HG02884 (cell line): ENCODE measurements around the gene CAPN14.

Experiments used
- ATAC-seq: cut with Tn5 transposase; IDR thresholded peaks from one replicate; pipeline ENCODE4 v1.9.1; 2021; ENCODE audit warnings: mild to moderate bottlenecking, moderate library complexity; ENCODE audit not compliant: unreplicated experiment

The CAPN14 gene

GRCh38 chr2:31148514-31148913, 68.8 kb downstream of the CAPN14 start:
- no peak for ATAC-seq

GRCh38 chr2:31147645-31148044, 69.7 kb downstream of the CAPN14 start:
- no peak for ATAC-seq

GRCh38 chr2:31142110-31142509, 75.2 kb downstream of the CAPN14 start:
- ATAC-seq = no peak

- ATAC-seq = no peak
These were observed 75.8 kb downstream of the CAPN14 start for GRCh38 chr2:31141443-31142085.

GRCh38 chr2:31140151-31140550, 77.2 kb downstream of the CAPN14 start:
- ATAC-seq = no peak

- ATAC-seq = no peak
These were observed 77.6 kb downstream of the CAPN14 start for GRCh38 chr2:31139671-31140070.

- ATAC-seq = no peak
These were observed 79.0 kb downstream of the CAPN14 start, which contains the start of gene GALNT14 for GRCh38 chr2:31138037-31138962. Gene GALNT14, minus strand, starts transcription at chr2:31138440. Its CDS starts 354 bp downstream, at chr2:31138086.

- no peak for ATAC-seq
These were observed 79.9 kb downstream of the CAPN14 start for GRCh38 chr2:31137211-31138036.

- ATAC-seq = no peak
These were observed 80.6 kb downstream of the CAPN14 start for GRCh38 chr2:31136732-31137131.

GRCh38 chr2:31136000-31136399, 81.3 kb downstream of the CAPN14 start:
- no peak for ATAC-seq

- ATAC-seq = no peak
These were observed 82.8 kb downstream of the CAPN14 start for GRCh38 chr2:31134480-31134879.

- ATAC-seq = no peak
These were observed 84.5 kb downstream of the CAPN14 start for GRCh38 chr2:31132786-31133185.

GRCh38 chr2:31131871-31132270, 85.4 kb downstream of the CAPN14 start:
- ATAC-seq = no peak

GRCh38 chr2:31129375-31130171, 87.7 kb downstream of the CAPN14 start:
- ATAC-seq = no peak

- no peak for ATAC-seq
These were observed 89.4 kb downstream of the CAPN14 start for GRCh38 chr2:31127931-31128330.

- ATAC-seq = no peak
These were observed 91.2 kb downstream of the CAPN14 start for GRCh38 chr2:31125918-31126695.

- ATAC-seq = no peak
These were observed 92.4 kb downstream of the CAPN14 start for GRCh38 chr2:31124904-31125303.
